SIG-M5 treated with dmso at 0.1 percent for 504 hours (cell line): ENCODE results near the gene LARP4B.

ENCODE experiments used
- DNase-seq: peaks from one replicate; lab custom pipeline; 2025; ENCODE audit not compliant: unreplicated experiment; lab: John Stamatoyannopoulos, UW

LARP4B gene

GRCh38 chr10:810351-810846, 121.1 kb downstream of the LARP4B start:
- no peak for DNase-seq

DNA sequence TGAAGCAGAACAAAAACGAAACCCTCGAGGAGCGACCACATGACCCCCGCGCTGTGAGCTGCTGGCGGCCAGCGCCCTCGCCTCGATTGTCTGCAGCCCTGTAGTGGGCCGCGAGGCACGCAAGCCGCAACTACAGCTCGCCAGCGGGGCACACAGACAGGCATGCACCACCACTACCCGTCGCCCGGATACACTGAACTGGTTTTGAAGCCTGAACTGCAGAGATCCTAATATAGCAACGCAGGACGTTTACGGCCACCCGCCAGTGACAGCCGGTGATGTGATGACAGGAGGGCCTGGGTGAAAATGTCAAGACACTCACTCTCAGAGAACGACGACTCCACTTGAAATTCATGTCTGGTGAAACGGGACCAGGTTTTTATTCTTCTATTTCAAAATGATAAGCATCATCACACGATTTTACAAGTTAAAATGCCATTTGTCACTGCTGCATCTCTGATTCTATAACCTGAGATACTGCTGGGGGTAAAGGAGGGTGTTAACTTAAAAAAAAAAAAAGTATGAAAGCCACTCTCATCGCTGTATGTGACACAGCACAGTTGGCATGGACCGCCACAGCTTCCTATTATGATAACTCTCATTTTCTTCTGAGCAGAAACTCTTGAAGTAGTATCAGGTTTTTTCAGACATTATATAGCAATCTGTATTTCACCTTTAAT, 121.7 kb downstream of the LARP4B start:
- no peak for DNase-seq

- DNase-seq = no peak
Observed at GRCh38 chr10:807958-808353, 123.5 kb downstream of the LARP4B start.

DNA sequence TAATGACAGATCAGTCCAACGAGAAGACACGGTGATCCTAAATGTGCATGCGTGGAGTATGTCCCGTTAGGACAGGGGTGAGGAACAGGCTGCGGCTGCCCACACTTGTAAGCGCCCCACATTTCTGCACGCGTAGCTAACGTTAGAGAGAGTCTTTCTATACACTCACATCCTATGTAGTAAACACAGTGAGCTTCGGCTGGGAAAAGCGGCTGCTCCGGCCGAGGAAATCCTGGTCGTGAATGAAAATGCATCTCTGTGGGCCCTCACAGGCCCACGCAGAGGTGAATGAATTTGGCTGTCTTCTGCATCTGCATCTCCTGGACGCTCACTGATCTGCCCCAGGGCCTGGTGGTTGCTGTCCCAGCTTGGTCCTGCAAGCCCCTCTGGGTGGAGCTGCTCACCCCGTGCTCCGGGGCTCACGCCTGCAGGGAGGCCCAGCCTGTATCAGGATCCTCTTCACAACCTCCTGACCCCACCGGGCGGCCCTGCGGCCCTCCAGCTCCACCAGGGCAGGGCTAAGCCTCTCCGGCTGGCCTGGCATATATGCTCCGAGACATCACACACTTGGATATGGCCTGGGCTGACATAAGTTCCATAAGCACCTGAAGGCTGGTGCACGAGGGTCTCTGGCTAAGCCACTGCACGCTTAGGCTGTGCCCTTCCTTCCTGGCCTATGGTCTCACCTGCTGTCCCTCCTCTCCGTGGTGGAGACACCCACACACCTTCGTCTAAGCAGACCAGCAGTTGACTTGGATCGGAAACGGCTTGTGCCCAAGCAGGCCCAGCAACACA, 124.1 kb downstream of the LARP4B start:
- no peak for DNase-seq

GRCh38 chr10:806451-807162, 124.9 kb downstream of the LARP4B start:
- no peak for DNase-seq

- DNase-seq = no peak
Observed at GRCh38 chr10:805620-806305, 125.7 kb downstream of the LARP4B start.

DNA sequence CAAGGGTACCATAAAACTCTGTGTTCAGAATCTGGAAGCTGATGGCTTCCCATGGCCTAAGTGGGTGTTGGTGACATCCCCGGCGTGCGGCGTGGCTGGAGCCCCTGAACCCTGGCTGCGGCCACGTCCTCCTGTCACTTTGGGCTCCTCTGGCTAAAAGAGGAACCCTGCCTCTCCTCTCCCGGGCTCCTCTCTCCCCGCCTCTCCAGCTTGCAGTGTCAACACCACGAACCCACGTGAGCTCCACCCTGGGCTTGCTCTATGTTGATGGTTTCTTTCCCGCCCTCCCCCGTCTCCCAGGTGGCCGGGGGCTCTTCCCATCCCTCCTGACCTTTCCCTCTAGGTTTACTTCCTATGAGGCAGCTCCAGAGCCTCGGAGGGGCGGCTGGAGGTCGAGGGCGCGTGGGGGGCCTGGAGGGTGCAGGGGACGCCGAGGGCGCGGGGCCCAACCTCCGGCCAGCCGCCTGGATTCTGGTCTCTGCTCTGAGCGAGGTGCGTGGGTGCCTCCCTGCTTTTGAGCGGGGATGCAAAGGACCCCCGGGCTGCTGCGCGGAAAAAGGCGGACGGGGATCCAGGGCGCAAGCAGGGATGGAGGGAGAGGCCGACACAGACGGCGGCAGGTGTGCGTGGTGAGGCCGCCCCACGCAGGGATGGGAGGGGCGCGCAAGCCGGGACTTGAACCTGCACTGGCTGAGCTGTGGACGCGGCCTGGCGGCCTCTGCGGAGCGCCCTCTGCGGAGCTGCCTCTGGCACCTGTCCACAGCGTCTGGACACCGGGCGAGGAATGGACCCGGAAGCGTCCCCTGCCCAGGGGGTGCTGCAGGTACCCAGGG, 126.5 kb downstream of the LARP4B start:
- DNase-seq = peak; percentile 27

DNA sequence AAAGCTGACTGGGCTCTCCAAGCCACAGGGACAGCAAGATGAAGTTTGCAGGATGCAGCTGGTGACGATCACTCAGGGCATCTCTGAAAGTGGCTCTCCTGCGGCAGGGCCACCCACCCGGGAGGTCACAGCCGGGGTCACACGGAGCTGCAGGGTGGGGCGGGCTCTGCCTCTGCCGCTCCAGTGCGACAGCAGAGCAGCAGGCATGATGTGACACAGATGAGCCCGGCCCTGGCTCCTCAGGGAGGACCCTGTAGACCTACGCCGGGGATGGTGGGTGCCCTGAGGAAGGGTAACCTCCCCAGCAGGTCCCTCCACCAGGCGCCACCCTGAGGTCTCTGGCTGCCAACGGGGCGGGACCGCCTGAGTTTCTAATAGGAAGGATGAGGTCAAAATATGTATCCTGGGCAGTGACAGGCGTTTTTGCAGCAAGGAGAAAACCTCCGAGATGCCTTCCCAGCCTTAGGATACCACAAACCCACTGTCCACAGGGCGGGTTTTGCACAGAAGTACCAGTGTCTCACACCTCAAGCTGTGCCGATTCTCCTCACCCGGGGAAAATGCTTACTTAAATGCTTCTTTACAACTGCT, 127.2 kb downstream of the LARP4B start:
- no peak for DNase-seq

DNA sequence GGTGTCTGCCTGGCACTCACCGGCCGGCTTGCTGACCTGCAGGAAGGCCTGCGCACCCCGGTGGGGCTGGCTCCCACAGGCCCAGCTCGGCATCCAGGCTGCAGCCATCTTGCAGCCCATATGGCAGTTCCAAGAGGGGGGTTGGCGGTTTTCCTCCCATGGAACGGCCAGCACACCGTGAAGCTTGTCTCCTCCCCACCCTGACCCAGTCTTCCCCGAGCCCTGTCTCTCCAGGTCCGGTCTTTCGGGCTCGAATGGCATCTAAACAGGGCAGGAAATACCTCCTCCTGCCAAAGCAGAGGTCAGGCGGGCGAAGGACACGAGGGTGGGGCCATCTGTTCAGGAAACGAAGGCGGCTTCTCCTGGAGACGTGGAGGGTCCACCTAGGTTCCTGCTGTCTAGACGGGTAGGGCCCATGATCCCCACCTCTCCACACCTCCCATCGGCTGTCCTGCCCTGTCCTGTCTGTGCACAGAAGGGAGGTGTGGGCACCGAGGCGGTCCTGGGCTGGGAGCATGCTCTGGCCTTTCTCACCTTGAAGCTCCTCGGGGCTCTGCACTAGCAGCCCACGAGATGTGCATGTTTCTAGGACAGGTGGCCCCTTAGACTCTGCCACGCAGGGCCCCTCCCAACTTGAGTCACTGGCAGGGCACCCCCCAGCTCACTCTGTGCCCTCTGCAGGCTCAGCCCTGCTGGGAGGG, 128.3 kb downstream of the LARP4B start:
- DNase-seq = no peak

DNA sequence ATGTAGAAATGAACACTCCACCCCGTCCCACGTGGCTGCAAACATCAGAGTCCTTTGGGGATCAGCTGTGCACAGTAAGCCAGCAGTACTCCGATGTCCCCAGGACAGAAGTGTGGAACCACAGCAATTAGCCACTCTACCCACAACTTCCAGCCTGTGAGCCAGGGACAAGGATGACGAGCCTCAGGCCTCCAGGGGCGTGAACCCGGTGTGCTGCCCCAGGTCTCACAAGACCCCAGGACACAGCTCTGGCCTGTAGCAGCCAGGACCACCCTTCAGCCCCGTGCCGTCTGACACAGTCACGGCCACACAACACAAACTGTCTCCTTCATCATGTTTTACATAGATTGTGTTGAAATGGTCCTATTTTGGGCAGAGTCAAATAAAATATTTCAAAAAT, 129.0 kb downstream of the LARP4B start:
- DNase-seq = no peak

DNA sequence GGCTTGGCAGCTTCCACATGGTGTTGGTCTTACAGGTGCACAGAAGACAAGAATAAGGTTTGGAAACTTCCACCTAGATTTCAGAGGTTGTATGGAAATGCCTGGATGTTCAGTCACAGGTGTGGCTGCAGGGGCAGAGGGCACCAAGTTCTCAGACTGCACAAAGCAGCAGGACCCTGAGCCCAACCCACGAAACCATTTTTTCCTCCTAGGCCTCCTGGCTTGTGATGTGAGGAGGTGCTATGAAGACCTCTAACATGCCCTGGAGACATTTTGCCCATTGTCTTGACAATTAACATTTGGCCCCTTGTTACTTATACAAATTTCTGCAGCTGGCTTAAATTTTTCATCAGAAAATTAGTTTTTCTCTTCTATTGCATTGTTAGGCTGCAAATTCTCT, 134.3 kb downstream of the LARP4B start:
- DNase-seq = no peak

DNA sequence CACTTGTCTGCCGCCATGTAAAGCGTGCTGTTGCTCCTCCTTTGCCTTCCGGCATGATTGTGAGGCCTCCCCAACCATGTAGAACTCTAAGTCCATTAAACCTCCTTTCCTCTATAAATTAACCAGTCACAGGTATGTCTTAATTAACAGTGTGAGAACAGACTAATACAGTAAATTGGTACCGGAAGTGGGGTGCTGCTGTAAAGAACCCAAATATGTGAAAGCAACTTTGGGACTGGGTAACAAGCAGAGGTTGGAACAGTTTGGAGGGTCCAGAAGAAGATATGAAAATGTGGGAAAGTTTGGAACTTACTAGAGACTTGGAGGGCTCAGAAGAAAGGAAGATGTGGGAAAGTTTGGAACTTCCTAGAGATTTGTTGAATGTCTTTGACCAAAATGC, 135.3 kb downstream of the LARP4B start:
- DNase-seq = no peak

GRCh38 chr10:794382-794956, 137.0 kb downstream of the LARP4B start:
- peak; percentile 17 for DNase-seq

DNA sequence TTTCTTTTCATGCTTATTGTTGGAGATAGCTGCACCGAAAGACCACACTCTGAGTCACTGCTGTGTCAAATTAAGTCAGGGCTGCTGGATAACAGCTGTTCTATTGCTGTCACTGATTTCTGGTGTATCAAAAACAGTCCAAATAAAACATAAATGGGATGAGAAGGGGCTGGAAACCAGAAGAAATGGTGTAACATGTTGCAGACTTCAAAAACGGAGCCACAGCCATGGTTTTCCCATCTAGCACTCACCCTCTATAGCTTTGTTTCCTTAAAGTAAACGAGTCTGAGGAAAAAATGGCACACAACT, 138.8 kb downstream of the LARP4B start:
- no peak for DNase-seq

DNA sequence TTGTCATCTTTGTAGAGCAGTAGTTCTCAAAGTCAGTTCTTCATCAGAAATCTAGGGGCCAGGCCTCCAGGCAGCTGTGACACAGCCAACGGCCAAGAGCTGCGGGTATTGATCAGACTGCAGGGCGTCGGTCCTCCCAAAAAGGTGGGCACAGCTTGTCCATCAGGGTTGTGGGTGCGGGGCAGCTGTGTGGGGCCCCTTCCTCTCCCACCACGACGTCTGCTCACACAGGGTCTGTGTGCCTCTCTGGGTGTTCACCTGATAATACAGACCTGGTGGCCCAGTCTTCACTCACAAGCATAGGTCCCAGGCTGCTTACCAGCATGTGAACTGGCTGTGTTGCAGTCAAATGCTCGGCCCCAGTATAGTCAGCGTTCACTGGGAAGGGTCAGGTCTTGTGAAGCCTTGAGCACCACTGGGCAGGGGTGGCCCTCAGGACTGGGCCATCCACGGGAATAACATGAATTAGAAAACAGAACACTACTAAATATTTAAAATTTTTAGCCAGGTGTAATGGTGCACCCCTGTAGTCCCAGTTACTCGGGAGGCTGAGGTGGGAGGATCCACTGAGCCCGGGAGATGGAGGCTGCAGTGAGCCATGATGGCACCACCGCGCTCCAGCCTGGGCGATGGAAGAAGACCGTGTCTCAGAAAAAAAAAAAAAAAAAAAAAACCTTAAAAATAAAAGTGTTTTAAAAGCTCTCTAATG, 139.3 kb downstream of the LARP4B start:
- DNase-seq = no peak

- no peak for DNase-seq
Observed at GRCh38 chr10:791639-792038, 139.9 kb downstream of the LARP4B start.

- DNase-seq = no peak
Observed at GRCh38 chr10:790821-791551, 140.5 kb downstream of the LARP4B start.
